K562 treated with DMSO at 1 percent for 12 hours (cell line): Measurements from ENCODE around the gene CASP5. TPM values are rescaled to one million over a fixed set of nuclear protein-coding genes. Genes with fewer than 3 reads are reported as not detected.

Source experiments
- total RNA-seq: library from RNA; unstranded; fragments of 300-600 nt; gene quantifications from 2 replicates; pipeline ENCODE4 v1.2.3, GENCODE V29; 2022; ENCODE audit not compliant: insufficient read depth

The CASP5 gene
- not detected in 2 replicates for total RNA-seq

GRCh38 chr11:105023003-105023402, at the start of gene CASP5:
CASP5 (minus strand) TSS chr11:105023168; CDS start chr11:105023136, 32 bp downstream.

DNA sequence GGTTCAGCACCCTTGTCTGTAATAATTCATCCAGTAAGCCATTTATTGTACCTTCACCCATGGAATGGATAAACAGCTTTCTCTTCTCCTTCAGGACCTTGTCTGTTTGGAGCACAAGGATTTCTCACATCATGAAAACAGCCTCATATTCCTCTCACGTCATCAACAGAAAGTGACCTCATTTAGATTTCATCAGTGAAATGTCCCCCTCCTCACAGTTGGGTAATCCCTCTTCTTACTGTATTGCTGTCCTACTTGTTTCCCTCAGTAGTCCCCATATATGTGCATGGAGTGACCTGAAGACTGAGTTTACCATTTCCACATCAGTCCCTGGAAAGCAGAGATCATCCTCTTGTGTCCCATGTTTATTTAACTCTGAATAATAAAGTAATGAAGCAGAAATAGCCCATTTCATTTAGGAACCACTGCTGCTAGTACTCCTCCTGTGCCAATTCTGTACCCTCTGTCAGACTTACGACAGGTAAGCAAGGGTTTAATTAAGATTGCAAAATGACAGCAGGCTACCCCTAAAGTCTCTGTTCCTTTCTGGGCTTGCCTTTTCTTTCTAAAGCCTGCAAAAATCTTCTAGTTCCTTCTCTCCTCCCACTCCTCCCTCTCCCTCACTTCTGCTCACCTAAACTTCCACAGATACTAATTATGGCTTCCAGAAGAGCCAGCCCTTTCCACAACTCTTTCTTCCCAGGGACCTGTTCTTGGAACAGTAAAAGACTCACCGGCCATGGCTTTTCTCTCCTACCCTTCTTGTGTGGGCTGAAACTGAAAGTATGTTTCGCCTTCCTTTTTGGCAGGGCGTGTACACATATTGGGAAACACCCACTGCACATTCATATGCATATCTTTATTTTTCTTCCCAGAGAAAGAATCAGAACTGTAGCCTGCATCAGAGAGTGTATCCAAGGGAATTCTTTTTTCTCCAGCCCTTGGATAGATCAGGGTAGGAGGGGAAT, 21.9 kb upstream of the CASP5 start, which contains the start of gene CARD16:
Gene CARD16, minus strand, starts transcription at position 779 of the 968 bp plus-strand sequence. Its CDS starts 38 bp downstream, at position 741.

GRCh38 chr11:105034813-105035620, 12.0 kb upstream of the CASP5 start, which contains the start of gene CASP1:
CASP1 (minus strand) TSS chr11:105035144; CDS start chr11:105035113, 31 bp downstream.

GRCh38 chr11:104968355-104968855, 54.6 kb downstream of the CASP5 start, which contains the start of gene CASP4:
CASP4 (minus strand) TSS chr11:104968574; CDS start chr11:104968525, 49 bp downstream.

Other genes starting within 250 kb of the CASP5 start
- gene CASP12, start 124.7 kb downstream of the CASP5 start, total RNA-seq = not detected in 2 replicates
- gene CASP4, start 54.6 kb downstream of the CASP5 start, total RNA-seq = 2.6 TPM in 1 of 2 replicates, not detected in the other
- not detected in 2 replicates for gene CASP1, start 12.0 kb upstream of the CASP5 start, total RNA-seq
- gene CARD16, start 22.2 kb upstream of the CASP5 start, total RNA-seq = not detected in 2 replicates
- 1.2 and 2.2 TPM in 2 replicates for gene CARD18, start 116.6 kb upstream of the CASP5 start, total RNA-seq